A673 (cell line): Measurements from ENCODE around the gene ACP1. TPM values are rescaled to one million over a fixed set of nuclear protein-coding genes. Genes with fewer than 3 reads are reported as not detected.

ENCODE experiments used
- BruUV-seq: library from RNA; stranded (reverse); fragments of 400-500 nt; replicated peaks from 2 replicates; lab custom pipeline; 2021; lab: Mats Ljungman, UMichigan
- CTCF ChIA-PET: fragments of 300-600 bp; sonication (Branson Sonifier 250); formaldehyde crosslinking; loops from one replicate; lab custom pipeline; 2022; ENCODE audit warnings: antibody characterized with exemption; lab: Charles Lee
- POLR2A ChIA-PET: fragments of 300-600 bp; sonication (Branson Sonifier 250); formaldehyde crosslinking; loops from one replicate; lab custom pipeline; 2022; ENCODE audit warnings: antibody characterized with exemption; ENCODE audit not compliant: low non-redundant PET; lab: Charles Lee
- DNase-seq: peaks from one replicate; pipeline ENCODE4 v3.0.0-alpha.2; 2015; ENCODE audit warnings: low spot score
- H3K27ac ChIP-seq: fragments of 200-600 bp; sonication (generic); 2 replicates; pipeline ENCODE4 v1.5.1; 2016; ENCODE audit warnings: mixed run types, low read depth, mild to moderate bottlenecking, mixed read lengths, antibody characterized with exemption, low read length; ENCODE audit not compliant: poor library complexity, severe bottlenecking
- H3K27me3 ChIP-seq: fragments of 200-600 bp; sonication (generic); replicated peaks from 2 replicates; pipeline ENCODE4 v1.6.1; 2017; ENCODE audit warnings: mixed run types, low read depth, mild to moderate bottlenecking, mixed read lengths, antibody characterized with exemption, low read length; ENCODE audit not compliant: insufficient read depth, poor library complexity
- H3K36me3 ChIP-seq: fragments of 200-600 bp; sonication (generic); 2 replicates; pipeline ENCODE4 v1.6.1; 2016; ENCODE audit warnings: mixed run types, mild to moderate bottlenecking, mixed read lengths, antibody characterized with exemption, low read length; ENCODE audit not compliant: insufficient read depth, poor library complexity, severe bottlenecking
- H3K4me1 ChIP-seq: fragments of 200-600 bp; sonication (generic); 2 replicates; pipeline ENCODE4 v1.6.1; 2017; ENCODE audit warnings: mixed run types, mild to moderate bottlenecking, mixed read lengths, antibody characterized with exemption, low read length; ENCODE audit not compliant: insufficient read depth, poor library complexity, severe bottlenecking
- H3K4me3 ChIP-seq: fragments of 200-600 bp; sonication (generic); 2 replicates; pipeline ENCODE4 v1.5.1; 2016; ENCODE audit warnings: low read depth, mixed run types, mild to moderate bottlenecking, mixed read lengths, low read length; ENCODE audit not compliant: poor library complexity, severe bottlenecking
- H3K9me3 ChIP-seq: fragments of 200-600 bp; sonication (generic); 2 replicates; pipeline ENCODE4 v1.6.1; 2016; ENCODE audit warnings: mixed run types, low read depth, mild to moderate bottlenecking, mixed read lengths, antibody characterized with exemption, low read length; ENCODE audit not compliant: poor library complexity, severe bottlenecking
- CTCF ChIP-seq: fragments of 300-800, 200-600 bp; sonication (generic); conservative IDR thresholded peaks from 2 replicates; pipeline ENCODE4 v1.5.1; 2017; ENCODE audit warnings: low read depth, mild to moderate bottlenecking, antibody characterized with exemption, low read length, moderate library complexity, mixed read lengths
- EZH2 ChIP-seq: fragments of 200-600 bp; sonication (generic); IDR thresholded peaks from 2 replicates; pipeline ENCODE4 v1.6.1; 2017; ENCODE audit warnings: borderline replicate concordance, low read depth, mild to moderate bottlenecking, mixed read lengths, antibody characterized with exemption, low read length; ENCODE audit not compliant: poor library complexity, severe bottlenecking
- intact Hi-C: fragments of 100-400 bp; cut with micrococcal nuclease; formaldehyde crosslinking; loops from one replicate; pipeline ENCODE4 v1.10.0; 2022; ENCODE audit not compliant: unreplicated experiment
- total RNA-seq: library from RNA; stranded (reverse); gene quantifications from 2 replicates; pipeline ENCODE4 v1.2.3, GENCODE V29; 2021

The ACP1 gene
- total RNA-seq, 1 experiment from 2014 or later = 161 TPM

GRCh38 chr2:309148-309953, 44.6 kb downstream of the ACP1 start:
- BruUV-seq = no TSS peak
- Histone ChIP-seq H3K27ac (no peak overlapping the region), H3K9me3 (no peaks in the 10 kb centered on the region), H3K4me1 (no peaks in the 10 kb centered on the region), H3K27me3 (peaks cover 8% of the 10 kb centered on the region), H3K36me3 (no peaks in the 10 kb centered on the region), H3K4me3 (no peak overlapping the region)
- intact Hi-C loops = no loop called here
- ChIA-PET CTCF (no interaction called here), POLR2A (no interaction called here)
- TF ChIP-seq EZH2 = no peak
- no peak for DNase-seq

GRCh38 chr2:309954-310510, 45.3 kb downstream of the ACP1 start:
- Histone ChIP-seq H3K4me3 (no peak overlapping the region), H3K9me3 (no peaks in the 10 kb centered on the region), H3K4me1 (no peaks in the 10 kb centered on the region), H3K27me3 (peaks cover 2% of the 10 kb centered on the region), H3K36me3 (no peaks in the 10 kb centered on the region), H3K27ac (no peak overlapping the region)
- no TSS peak for BruUV-seq
- no peak for DNase-seq
- TF ChIP-seq CTCF = no peak
- no peak for TF ChIP-seq EZH2
- POLR2A ChIA-PET = no interaction called here
- intact Hi-C loops = no loop called here
- CTCF ChIA-PET = no interaction called here

- Histone ChIP-seq H3K4me3 (no peak overlapping the region), H3K27me3 (no peaks in the 10 kb centered on the region), H3K27ac (no peak overlapping the region), H3K36me3 (no peaks in the 10 kb centered on the region), H3K4me1 (no peaks in the 10 kb centered on the region), H3K9me3 (no peaks in the 10 kb centered on the region)
- ChIA-PET POLR2A (no interaction called here), CTCF (no interaction called here)
- TF ChIP-seq EZH2 = no peak
- DNase-seq = no peak
- intact Hi-C loops = no loop called here
- no TSS peak for BruUV-seq
Observed at GRCh38 chr2:310994-311393, 46.2 kb downstream of the ACP1 start.

- intact Hi-C loops = no loop called here
- no TSS peak for BruUV-seq
- ChIA-PET POLR2A (no interaction called here), CTCF (no interaction called here)
- TF ChIP-seq CTCF (no peak), EZH2 (no peak)
- Histone ChIP-seq H3K36me3 (no peaks in the 10 kb centered on the region), H3K27me3 (no peaks in the 10 kb centered on the region), H3K27ac (no peak overlapping the region), H3K4me3 (no peak overlapping the region), H3K4me1 (no peaks in the 10 kb centered on the region), H3K9me3 (no peaks in the 10 kb centered on the region)
- no peak for DNase-seq
Observed at GRCh38 chr2:313991-314390, 49.2 kb downstream of the ACP1 start.
